HL-60 (cell line): ENCODE data around the gene IFI27L1.

Source experiments
- GABPA ChIP-seq: IDR thresholded peaks from 2 replicates; pipeline ENCODE4 v1.6.1; 2012; ENCODE audit warnings: low read depth
- POLR2AphosphoS5 ChIP-seq: IDR thresholded peaks from 2 replicates; pipeline ENCODE4 v1.6.1; 2012; ENCODE audit warnings: low read depth
- SPI1 ChIP-seq: IDR thresholded peaks from 2 replicates; pipeline ENCODE4 v1.6.1; 2012; ENCODE audit warnings: low read depth, mild to moderate bottlenecking, borderline replicate concordance
- TF ChIP-seq, protein P1 (sequence below): IDR thresholded peaks from one replicate; pipeline ENCODE4 v1.5.1; 2011; ENCODE audit warnings: low read length, control low read depth, inconsistent platforms; ENCODE audit not compliant: insufficient read depth
- TF ChIP-seq, protein P2 (sequence below): IDR thresholded peaks from 2 replicates; pipeline ENCODE4 v1.6.1; 2012; ENCODE audit warnings: low read depth; ENCODE audit not compliant: insufficient replicate concordance

DNA sequence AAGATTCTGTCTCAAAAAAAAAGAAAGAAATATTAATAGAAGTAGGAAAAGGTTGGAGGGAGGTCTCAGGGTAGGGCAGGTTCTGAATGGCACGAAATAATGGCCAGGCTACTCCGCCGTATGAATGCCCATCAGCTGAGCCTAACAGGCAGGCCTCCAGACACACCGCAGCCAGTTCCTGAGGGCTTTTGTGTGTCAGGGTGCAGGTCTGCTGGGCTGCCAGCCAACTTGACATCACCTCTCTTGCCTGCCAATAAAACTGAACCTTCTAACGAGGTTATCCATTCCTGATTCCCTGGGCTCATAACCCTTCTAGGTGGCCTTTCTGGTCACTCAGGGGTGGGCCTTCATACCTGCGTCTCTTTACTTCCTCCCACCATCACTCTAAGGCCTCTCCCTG lies 32.4 kb downstream of the IFI27L1 start:
- TF ChIP-seq, protein P1, sequence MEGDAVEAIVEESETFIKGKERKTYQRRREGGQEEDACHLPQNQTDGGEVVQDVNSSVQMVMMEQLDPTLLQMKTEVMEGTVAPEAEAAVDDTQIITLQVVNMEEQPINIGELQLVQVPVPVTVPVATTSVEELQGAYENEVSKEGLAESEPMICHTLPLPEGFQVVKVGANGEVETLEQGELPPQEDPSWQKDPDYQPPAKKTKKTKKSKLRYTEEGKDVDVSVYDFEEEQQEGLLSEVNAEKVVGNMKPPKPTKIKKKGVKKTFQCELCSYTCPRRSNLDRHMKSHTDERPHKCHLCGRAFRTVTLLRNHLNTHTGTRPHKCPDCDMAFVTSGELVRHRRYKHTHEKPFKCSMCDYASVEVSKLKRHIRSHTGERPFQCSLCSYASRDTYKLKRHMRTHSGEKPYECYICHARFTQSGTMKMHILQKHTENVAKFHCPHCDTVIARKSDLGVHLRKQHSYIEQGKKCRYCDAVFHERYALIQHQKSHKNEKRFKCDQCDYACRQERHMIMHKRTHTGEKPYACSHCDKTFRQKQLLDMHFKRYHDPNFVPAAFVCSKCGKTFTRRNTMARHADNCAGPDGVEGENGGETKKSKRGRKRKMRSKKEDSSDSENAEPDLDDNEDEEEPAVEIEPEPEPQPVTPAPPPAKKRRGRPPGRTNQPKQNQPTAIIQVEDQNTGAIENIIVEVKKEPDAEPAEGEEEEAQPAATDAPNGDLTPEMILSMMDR, result no peak
- TF ChIP-seq, protein P2, sequence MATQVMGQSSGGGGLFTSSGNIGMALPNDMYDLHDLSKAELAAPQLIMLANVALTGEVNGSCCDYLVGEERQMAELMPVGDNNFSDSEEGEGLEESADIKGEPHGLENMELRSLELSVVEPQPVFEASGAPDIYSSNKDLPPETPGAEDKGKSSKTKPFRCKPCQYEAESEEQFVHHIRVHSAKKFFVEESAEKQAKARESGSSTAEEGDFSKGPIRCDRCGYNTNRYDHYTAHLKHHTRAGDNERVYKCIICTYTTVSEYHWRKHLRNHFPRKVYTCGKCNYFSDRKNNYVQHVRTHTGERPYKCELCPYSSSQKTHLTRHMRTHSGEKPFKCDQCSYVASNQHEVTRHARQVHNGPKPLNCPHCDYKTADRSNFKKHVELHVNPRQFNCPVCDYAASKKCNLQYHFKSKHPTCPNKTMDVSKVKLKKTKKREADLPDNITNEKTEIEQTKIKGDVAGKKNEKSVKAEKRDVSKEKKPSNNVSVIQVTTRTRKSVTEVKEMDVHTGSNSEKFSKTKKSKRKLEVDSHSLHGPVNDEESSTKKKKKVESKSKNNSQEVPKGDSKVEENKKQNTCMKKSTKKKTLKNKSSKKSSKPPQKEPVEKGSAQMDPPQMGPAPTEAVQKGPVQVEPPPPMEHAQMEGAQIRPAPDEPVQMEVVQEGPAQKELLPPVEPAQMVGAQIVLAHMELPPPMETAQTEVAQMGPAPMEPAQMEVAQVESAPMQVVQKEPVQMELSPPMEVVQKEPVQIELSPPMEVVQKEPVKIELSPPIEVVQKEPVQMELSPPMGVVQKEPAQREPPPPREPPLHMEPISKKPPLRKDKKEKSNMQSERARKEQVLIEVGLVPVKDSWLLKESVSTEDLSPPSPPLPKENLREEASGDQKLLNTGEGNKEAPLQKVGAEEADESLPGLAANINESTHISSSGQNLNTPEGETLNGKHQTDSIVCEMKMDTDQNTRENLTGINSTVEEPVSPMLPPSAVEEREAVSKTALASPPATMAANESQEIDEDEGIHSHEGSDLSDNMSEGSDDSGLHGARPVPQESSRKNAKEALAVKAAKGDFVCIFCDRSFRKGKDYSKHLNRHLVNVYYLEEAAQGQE, result no peak
- no peak for TF ChIP-seq POLR2AphosphoS5
- no peak for TF ChIP-seq GABPA
- TF ChIP-seq SPI1, result no peak
